Mucosa of stomach (tissue), 1 donor: ENCODE data around the gene NEGR1.

Experiments
- H3K27me3 ChIP-seq: one replicate; pipeline ENCODE4 v1.7.0; 2013; ENCODE audit warnings: mild to moderate bottlenecking, low read length; ENCODE audit not compliant: control insufficient read depth, insufficient read depth
- H3K36me3 ChIP-seq: one replicate; pipeline ENCODE4 v1.7.0; 2013; ENCODE audit warnings: low read length; ENCODE audit not compliant: control insufficient read depth, insufficient read depth
- H3K4me1 ChIP-seq: one replicate; pipeline ENCODE4 v1.7.0; 2013; ENCODE audit warnings: mild to moderate bottlenecking, low read length; ENCODE audit not compliant: control insufficient read depth, insufficient read depth
- H3K4me3 ChIP-seq: one replicate; pipeline ENCODE4 v1.7.0; 2013; ENCODE audit warnings: low read length
- H3K9ac ChIP-seq: one replicate; pipeline ENCODE4 v1.7.0; 2013; ENCODE audit warnings: mild to moderate bottlenecking, low read length, moderate library complexity
- H3K9me3 ChIP-seq: one replicate; pipeline ENCODE4 v1.7.0; 2013; ENCODE audit warnings: mild to moderate bottlenecking, low read length, moderate library complexity; ENCODE audit not compliant: control insufficient read depth
- donor health status: Pancreatic carcinoma.

Gene NEGR1

DNA sequence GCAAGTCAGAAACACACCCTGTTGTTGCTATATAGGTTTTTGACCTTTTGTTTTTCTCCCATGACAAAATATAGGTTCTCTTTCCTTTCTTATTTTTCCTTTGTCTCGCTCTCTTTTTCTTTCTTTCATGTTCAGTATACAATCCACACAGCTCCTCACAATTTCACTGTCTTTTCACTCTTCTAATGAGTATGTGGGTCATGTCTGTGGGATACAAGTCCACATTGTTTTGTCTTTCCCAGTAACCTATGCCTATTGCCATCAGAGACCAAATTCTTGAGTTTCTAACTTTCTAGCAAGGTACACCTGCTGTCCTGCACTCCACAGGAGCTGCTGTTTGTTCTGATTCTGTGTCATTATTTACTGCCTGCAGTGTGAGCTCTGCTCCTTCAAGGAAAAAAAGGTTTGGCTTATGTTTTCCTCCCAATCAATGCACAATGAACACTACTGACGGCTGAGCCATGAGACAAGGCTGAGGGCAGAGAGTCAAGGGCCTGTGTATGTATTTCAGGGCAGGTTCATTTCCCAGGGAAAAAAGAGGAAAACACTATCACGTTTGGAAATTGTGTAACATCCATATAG, 453.8 kb downstream of the NEGR1 start:
- H3K27me3 ChIP-seq, result no peaks in the 10 kb centered on the region
- no peaks in the 10 kb centered on the region for H3K36me3 ChIP-seq
- no peaks in the 10 kb centered on the region for H3K9me3 ChIP-seq
- H3K9ac ChIP-seq, result no peak overlapping the region
- no peak overlapping the region for H3K4me3 ChIP-seq
- H3K4me1 ChIP-seq, result no peaks in the 10 kb centered on the region

- no peak overlapping the region for H3K4me3 ChIP-seq
- H3K9me3 ChIP-seq, result no peaks in the 10 kb centered on the region
- no peaks in the 10 kb centered on the region for H3K4me1 ChIP-seq
- no peaks in the 10 kb centered on the region for H3K27me3 ChIP-seq
- H3K9ac ChIP-seq, result no peak overlapping the region
- no peaks in the 10 kb centered on the region for H3K36me3 ChIP-seq
Measured at GRCh38 chr1:71823708-71824305, 458.5 kb downstream of the NEGR1 start.

DNA sequence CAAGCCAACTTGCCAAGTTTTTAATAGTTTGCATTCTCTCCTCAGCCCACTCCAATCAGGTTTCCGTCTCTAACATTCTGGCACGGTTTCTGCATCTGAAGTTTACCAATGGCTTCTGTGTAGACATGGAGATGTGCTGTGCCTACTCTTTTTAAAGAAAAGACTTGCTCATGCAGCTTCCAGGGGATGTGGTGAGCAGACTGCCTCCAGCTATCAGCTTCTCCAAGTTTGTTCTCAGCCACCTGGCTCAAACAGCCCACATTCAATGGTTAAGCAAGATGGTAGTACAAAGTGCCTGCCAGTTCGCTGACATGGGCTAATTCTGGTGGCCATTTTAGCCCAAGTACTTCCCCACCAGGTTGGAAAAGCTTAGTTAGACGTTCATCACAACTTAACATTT, 465.3 kb downstream of the NEGR1 start:
- no peaks in the 10 kb centered on the region for H3K4me1 ChIP-seq
- no peaks in the 10 kb centered on the region for H3K36me3 ChIP-seq
- H3K27me3 ChIP-seq, result no peaks in the 10 kb centered on the region
- H3K9me3 ChIP-seq, result no peaks in the 10 kb centered on the region
- no peak overlapping the region for H3K4me3 ChIP-seq
- no peak overlapping the region for H3K9ac ChIP-seq

- Histone ChIP-seq H3K4me1 (no peaks in the 10 kb centered on the region), H3K4me3 (no peak overlapping the region), H3K36me3 (no peaks in the 10 kb centered on the region), H3K27me3 (no peaks in the 10 kb centered on the region), H3K9ac (no peak overlapping the region), H3K9me3 (no peaks in the 10 kb centered on the region)
Measured at GRCh38 chr1:71809085-71809484, 473.3 kb downstream of the NEGR1 start.

DNA sequence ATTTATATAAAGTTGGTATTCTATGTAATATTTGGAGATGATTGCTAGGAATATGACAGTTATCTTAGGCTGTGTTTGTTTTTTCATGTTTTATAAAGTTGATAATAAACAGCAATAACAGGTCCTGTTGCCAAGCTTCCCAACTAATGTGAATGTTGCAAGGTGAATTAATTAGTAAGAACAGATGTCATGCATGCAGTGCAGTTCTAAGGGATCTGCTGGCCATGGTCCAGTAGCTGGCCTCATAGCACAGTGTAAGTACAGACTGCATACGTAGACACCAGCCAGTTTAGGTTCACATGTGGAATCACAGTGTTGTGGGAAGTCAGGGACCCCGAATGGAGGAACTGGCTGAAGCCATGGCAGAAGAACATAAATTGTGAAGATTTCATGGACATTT, 478.2 kb downstream of the NEGR1 start:
- H3K4me3 ChIP-seq, result no peak overlapping the region
- H3K9ac ChIP-seq, result no peak overlapping the region
- no peaks in the 10 kb centered on the region for H3K4me1 ChIP-seq
- no peaks in the 10 kb centered on the region for H3K27me3 ChIP-seq
- no peaks in the 10 kb centered on the region for H3K36me3 ChIP-seq
- no peaks in the 10 kb centered on the region for H3K9me3 ChIP-seq

DNA sequence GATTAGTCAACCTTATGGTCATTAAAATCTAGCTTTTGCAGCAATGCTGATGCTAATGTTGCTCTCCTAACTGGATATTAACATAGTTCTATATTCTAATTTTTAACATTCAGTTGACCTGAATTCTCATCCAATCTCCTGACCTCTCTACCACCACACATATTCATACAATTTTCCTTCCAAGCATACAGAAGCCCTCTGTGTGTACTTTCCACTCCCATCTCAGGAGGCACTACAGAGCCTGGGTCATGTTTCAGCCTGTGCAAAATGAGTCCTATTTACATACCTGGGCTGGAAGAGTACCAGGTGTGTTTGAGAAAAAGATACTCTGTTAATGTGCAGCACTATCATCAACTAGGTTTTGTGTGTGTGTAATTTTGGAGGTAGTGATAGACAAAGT, 486.3 kb downstream of the NEGR1 start:
- Histone ChIP-seq H3K36me3 (no peaks in the 10 kb centered on the region), H3K4me1 (no peaks in the 10 kb centered on the region), H3K9ac (no peak overlapping the region), H3K4me3 (no peak overlapping the region), H3K9me3 (no peaks in the 10 kb centered on the region), H3K27me3 (no peaks in the 10 kb centered on the region)

DNA sequence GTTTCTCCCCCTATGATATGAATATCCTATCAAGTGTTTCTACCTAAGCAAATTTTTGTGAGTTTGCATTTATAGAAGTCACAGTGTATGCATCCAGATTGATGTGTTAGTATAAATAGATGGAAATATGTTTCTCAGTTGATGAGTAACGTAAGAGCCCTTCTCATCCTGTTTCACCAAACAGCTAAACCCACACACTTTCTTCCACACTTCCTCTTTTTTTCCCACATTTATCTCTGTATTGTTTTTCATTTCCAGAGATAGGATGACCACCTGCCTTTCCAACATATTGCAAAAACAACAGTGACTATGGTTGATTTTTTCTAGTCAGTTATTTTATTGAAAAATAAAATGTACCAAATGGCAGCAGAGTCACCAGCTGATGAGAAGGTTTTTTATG, 490.1 kb downstream of the NEGR1 start:
- no peak overlapping the region for H3K4me3 ChIP-seq
- H3K9ac ChIP-seq, result no peak overlapping the region
- no peaks in the 10 kb centered on the region for H3K36me3 ChIP-seq
- H3K4me1 ChIP-seq, result no peaks in the 10 kb centered on the region
- no peaks in the 10 kb centered on the region for H3K27me3 ChIP-seq
- no peaks in the 10 kb centered on the region for H3K9me3 ChIP-seq

- no peak overlapping the region for H3K9ac ChIP-seq
- H3K36me3 ChIP-seq, result no peaks in the 10 kb centered on the region
- no peaks in the 10 kb centered on the region for H3K27me3 ChIP-seq
- no peak overlapping the region for H3K4me3 ChIP-seq
- no peaks in the 10 kb centered on the region for H3K9me3 ChIP-seq
- no peaks in the 10 kb centered on the region for H3K4me1 ChIP-seq
Measured at GRCh38 chr1:71788113-71788512, 494.2 kb downstream of the NEGR1 start.

DNA sequence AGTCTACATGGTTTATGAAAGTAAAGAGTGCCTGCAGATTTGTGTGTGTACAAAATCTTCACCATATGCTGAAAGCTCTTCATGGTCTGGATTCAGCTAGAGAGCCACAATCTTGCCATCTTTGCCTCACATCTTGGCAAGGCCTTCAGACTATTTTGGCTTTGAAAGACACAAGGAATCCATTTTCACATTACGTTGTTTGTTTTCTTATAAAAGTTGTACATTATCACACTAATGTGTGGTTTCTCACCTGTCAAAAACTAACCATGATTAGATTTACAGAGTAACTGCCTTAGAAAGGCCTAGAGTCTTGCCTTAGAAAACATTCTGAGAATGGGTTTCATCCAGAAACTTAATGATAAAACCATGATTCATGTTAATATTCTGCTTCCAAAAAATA, 494.6 kb downstream of the NEGR1 start:
- Histone ChIP-seq H3K4me1 (no peaks in the 10 kb centered on the region), H3K9ac (no peak overlapping the region), H3K36me3 (no peaks in the 10 kb centered on the region), H3K4me3 (no peak overlapping the region), H3K27me3 (no peaks in the 10 kb centered on the region), H3K9me3 (no peaks in the 10 kb centered on the region)

GRCh38 chr1:71786218-71786617, 496.1 kb downstream of the NEGR1 start:
- H3K9ac ChIP-seq, result no peak overlapping the region
- H3K27me3 ChIP-seq, result no peaks in the 10 kb centered on the region
- no peaks in the 10 kb centered on the region for H3K36me3 ChIP-seq
- no peaks in the 10 kb centered on the region for H3K4me1 ChIP-seq
- no peaks in the 10 kb centered on the region for H3K9me3 ChIP-seq
- H3K4me3 ChIP-seq, result no peak overlapping the region

- Histone ChIP-seq H3K9me3 (no peaks in the 10 kb centered on the region), H3K9ac (no peak overlapping the region)
Measured at GRCh38 chr1:71785450-71785849, 496.9 kb downstream of the NEGR1 start.

GRCh38 chr1:71785000-71785399, 497.3 kb downstream of the NEGR1 start:
- H3K4me1 ChIP-seq, result no peaks in the 10 kb centered on the region
- no peaks in the 10 kb centered on the region for H3K36me3 ChIP-seq
- no peaks in the 10 kb centered on the region for H3K9me3 ChIP-seq
- no peak overlapping the region for H3K4me3 ChIP-seq
- no peak overlapping the region for H3K9ac ChIP-seq
- no peaks in the 10 kb centered on the region for H3K27me3 ChIP-seq

More at GRCh38 chr1:71785450-71785849, 496.9 kb downstream of the NEGR1 start:
- no peaks in the 10 kb centered on the region for H3K4me1 ChIP-seq
- no peak overlapping the region for H3K4me3 ChIP-seq
- no peaks in the 10 kb centered on the region for H3K27me3 ChIP-seq
- no peaks in the 10 kb centered on the region for H3K36me3 ChIP-seq

- Histone ChIP-seq H3K9ac (no peak overlapping the region), H3K36me3 (no peaks in the 10 kb centered on the region), H3K27me3 (no peaks in the 10 kb centered on the region), H3K4me1 (no peaks in the 10 kb centered on the region), H3K9me3 (no peaks in the 10 kb centered on the region), H3K4me3 (no peak overlapping the region)
Measured at GRCh38 chr1:71784241-71784640, 498.1 kb downstream of the NEGR1 start.
